GM10266 (cell line): ENCODE measurements around the gene DPP10.

Source experiments
- DNase-seq: peaks from one replicate; pipeline ENCODE4 v3.0.0; 2012; ENCODE audit errors: extremely low spot score
- TF ChIP-seq, protein P1 (sequence below): IDR thresholded peaks from 2 replicates; pipeline ENCODE4 v1.5.1; 2012; ENCODE audit warnings: mild to moderate bottlenecking, low read depth; ENCODE audit not compliant: control insufficient read depth, insufficient read depth; ENCODE audit errors: missing control alignments

DPP10 gene

DNA sequence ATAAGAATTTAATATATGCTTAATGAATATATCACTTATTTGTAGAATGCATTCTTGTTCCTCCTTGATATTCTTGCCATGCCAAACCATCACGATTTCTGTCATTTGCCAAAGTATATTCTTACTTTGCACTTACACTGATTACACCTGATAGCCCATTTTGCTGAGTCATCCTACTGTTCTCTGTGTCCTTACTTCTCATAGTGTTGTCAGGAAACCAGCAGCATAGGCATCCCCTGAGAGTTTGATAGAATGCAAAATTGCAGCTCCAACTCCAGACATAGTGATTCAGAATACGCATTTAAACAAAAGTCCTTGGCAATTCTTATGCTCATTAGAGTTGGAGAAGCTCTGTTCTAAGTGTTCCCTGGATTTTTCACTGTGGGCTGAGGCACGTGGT lies 687.1 kb downstream of the DPP10 start:
- DNase-seq = no peak
- TF ChIP-seq, protein P1, sequence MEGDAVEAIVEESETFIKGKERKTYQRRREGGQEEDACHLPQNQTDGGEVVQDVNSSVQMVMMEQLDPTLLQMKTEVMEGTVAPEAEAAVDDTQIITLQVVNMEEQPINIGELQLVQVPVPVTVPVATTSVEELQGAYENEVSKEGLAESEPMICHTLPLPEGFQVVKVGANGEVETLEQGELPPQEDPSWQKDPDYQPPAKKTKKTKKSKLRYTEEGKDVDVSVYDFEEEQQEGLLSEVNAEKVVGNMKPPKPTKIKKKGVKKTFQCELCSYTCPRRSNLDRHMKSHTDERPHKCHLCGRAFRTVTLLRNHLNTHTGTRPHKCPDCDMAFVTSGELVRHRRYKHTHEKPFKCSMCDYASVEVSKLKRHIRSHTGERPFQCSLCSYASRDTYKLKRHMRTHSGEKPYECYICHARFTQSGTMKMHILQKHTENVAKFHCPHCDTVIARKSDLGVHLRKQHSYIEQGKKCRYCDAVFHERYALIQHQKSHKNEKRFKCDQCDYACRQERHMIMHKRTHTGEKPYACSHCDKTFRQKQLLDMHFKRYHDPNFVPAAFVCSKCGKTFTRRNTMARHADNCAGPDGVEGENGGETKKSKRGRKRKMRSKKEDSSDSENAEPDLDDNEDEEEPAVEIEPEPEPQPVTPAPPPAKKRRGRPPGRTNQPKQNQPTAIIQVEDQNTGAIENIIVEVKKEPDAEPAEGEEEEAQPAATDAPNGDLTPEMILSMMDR = no peak

DNA sequence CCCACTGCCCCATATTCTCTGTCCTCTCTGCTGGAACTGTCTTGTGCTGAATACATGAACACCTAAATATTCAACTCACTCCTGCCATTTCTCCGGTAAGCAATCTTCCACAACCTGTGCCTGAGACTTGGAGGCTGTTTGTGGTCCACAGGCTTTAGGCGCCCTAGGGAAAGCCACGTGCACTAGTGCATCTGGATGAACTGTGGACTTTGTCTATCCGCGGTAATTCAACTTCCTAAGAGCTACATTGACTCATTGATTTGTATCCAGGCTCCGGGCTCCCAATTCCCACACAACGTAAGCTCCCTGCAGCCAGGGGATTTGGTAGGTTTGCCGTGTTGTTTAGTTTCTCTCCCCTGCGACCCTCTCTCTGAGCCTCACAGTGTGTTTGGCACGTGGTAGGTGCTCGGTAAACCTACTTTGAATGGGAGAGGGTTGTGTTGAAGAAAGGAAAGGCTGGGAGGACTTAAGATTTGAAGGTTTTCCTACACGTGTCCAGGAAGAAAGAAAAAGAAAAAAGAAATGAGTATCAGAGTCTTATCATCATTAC lies 718.2 kb downstream of the DPP10 start:
- TF ChIP-seq, protein P1 = no peak
- no peak for DNase-seq

DNA sequence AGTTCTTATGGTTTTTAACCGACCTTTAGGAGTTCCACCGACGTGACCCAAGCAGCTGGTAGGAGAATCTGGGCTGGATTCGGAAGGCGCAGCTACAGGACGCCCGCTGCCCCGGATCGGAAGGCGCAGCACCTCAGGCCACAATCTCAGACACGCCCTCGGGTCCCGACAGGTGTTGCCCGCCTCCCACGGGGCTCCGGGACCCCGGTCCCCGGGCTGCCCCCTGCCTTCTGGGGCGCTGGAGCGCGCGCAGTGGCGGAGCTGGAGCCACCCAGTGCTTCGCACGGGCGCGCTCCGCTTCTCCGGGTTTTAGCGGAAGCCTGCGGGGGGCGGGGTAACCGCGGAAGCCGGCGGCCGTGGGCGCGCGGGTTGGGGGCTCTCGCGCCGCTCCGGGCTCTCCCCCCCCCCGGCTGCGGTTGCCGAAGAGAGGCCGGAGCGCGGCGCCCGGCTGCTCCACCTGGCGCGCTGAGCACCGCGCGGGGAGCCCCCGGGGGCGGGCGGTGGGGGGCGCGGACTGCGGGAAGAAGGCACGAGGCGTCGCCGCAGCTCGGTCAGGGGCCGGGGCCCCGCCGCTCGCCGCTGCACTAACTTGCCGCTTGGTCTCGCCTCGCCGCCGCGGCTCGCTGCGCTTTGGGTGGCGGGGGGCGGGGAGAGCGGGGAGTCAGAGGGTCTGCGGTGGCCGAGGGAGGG lies 718.8 kb downstream of the DPP10 start:
- no peak for DNase-seq
- TF ChIP-seq, protein P1 = no peak

DNA sequence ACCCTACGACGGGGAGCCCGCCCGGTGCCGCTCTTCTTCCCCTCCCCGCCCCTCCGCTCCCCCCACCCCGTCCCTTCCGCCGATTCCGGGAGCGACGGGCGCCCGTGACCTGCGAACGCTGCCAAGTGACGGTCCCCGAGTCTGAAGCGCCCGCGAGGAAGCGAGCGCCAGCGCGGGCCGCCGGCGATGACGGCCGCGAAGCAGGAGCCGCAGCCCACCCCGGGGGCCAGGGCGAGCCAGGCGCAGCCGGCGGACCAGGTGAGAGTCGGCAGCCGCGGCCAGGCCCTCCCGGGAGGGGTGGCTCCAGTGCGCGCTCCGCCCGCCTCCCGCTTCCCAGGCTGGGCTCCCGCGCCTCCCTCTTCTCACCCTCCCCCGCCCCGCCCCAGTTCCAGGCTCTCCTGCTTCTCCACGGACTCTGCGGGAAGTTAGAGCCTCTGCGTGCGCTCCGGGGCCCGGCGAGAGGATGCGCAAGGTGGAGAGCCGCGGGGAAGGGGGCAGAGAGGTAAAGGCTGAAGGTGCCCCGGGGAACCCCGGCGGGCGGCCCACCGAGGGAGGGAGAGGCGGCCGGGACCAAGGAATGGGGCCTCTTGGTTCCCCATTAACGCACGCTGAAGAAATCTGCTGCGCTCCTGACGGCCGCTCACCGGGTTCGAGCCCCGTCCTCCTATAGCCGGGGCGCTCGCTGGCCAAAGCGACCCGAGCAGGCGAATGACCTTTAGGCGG lies 719.5 kb downstream of the DPP10 start:
- no peak for DNase-seq
- TF ChIP-seq, protein P1 = no peak

DNA sequence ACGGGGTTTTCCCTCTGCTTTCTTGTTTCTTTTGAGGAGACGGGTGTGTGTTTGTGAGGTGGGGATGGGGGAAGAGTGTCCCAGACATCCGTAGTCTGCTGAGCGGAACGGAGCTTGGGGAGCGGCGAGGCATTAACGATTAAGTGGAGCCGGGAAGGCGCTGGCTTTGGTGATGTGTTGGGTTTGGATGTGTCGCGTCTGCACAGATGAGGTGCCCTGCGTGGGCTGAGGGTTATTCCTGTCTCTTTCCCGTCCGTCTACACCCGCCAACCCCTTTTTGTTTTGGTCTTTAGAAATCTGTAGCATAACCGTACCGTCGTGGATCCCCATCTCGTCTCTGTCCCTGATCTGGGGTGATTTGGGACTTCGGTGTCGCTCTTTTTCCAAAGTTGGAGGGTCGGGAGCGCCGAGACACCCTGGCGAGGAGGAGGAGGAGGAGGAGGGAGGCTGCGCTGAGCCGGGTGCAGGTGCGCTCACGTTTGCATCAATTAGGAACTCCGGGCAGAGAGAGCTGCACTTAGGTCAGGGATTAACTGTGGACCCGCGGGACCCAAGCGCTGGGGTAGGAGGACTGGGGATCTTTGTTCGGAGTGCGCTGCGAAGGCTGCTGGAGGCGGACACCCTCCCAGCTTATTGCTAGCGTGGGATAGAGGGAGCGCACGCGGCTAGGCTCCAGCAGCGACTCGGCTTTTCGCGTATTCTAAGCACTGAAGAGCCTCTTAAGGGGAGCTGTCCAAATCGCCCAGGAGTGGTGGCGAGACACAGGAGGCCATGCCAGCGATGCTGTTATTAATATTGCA lies 720.3 kb downstream of the DPP10 start:
- no peak for DNase-seq
- TF ChIP-seq, protein P1 = no peak

DNA sequence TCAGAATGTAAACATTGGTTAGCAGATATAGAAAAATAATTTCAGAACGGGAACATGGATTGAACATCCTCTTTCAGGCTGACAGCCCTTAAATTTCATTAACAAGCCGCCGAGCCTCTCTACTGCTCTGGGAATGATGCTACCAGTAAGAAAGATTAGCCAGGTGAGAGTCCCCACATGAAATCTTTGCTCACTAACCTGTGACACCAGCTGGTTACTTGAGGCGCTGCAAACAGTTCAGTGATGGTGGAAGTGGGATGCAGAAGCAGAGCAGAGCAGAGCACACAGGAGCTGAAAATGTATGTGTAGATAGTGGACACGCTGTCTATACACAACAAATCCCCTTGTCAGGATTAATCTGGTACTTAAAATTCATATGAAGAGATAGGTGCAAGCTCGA lies 721.1 kb downstream of the DPP10 start:
- TF ChIP-seq, protein P1 = no peak
- no peak for DNase-seq
